Transverse colon (tissue), 4 donors: ENCODE results near the gene RPTOR. TPM values are rescaled to one million over a fixed set of nuclear protein-coding genes. Genes with fewer than 3 reads are reported as not detected.
A peak's percentile ranks its signal among the peaks of the same experiment; 100 is the strongest.

Experiments used
- DNase-seq: peaks from one replicate; pipeline ENCODE4 v3.0.0-alpha.2; 2019
- H3K27ac ChIP-seq, 4 donors: fragments of 200-600 bp; sonication (generic); 2 replicates each; pipeline ENCODE4 v1.5.1; 2016 to 2018; ENCODE audit warnings: inconsistent platforms in 4 of 4
- H3K27me3 ChIP-seq: fragments of 200-600 bp; sonication (generic); 2 replicates; pipeline ENCODE4 v1.5.1; 2017; ENCODE audit warnings: inconsistent platforms
- H3K36me3 ChIP-seq, 4 donors: fragments of 200-600 bp; sonication (generic); 2 replicates each; pipeline ENCODE4 v1.5.1; 2017 to 2019; ENCODE audit warnings: inconsistent platforms in 4 of 4
- H3K4me1 ChIP-seq, 4 donors: fragments of 200-600 bp; sonication (generic); 2 replicates each; pipeline ENCODE4 v1.5.1; 2017 to 2020; ENCODE audit warnings: inconsistent platforms in 4 of 4
- H3K4me3 ChIP-seq, 4 donors: fragments of 200-600 bp; sonication (generic); 1 replicate in 1 of 4; 2 replicates in 3 of 4; pipeline versions ENCODE4 v1.5.1 to v1.6.1; 2017 to 2019; ENCODE audit warnings: inconsistent platforms in 4 of 4
- H3K9me3 ChIP-seq, 2 donors: fragments of 200-600 bp; sonication (generic); 2 replicates each; pipeline ENCODE4 v1.5.1; 2017 to 2019; ENCODE audit warnings: inconsistent platforms in 2 of 2
- CTCF ChIP-seq, 5 experiments: fragments of 200-600 bp in 3 of 5; fragments of 450-650 bp in 2 of 5; sonication (generic) in 3 of 5; IDR thresholded peaks; 1 replicate in 2 of 5; 2 replicates in 3 of 5; pipeline ENCODE4 v1.5.1; 2016 to 2017; ENCODE audit warnings: antibody characterized with exemption in 5 of 5, inconsistent platforms in 3 of 5, mild to moderate bottlenecking in 2 of 5, moderate library complexity in 1 of 5
- EP300 ChIP-seq: sonication (generic); formaldehyde crosslinking; IDR thresholded peaks from one replicate; pipeline ENCODE4 v1.6.1; 2017; ENCODE audit warnings: antibody characterized with exemption, low read depth
- POLR2A ChIP-seq: fragments of 450-650 bp; IDR thresholded peaks from one replicate; pipeline ENCODE4 v1.6.1; 2016; ENCODE audit warnings: antibody characterized with exemption, mild to moderate bottlenecking, moderate library complexity
- POLR2AphosphoS5 ChIP-seq, 3 donors: sonication (generic); formaldehyde crosslinking; IDR thresholded peaks; one replicate each; pipeline ENCODE4 v1.6.1; 2016; ENCODE audit warnings: antibody characterized with exemption in 3 of 3
- WGBS, 2 donors: methylation state at CpG; one replicate each; pipeline ENCODE4 v1.1.5; 2018; ENCODE audit warnings: low coverage in 1 of 2; 5-methylcytosine and 5-hydroxymethylcytosine counted together
- in situ Hi-C, 4 donors: fragments of 200-750 bp; cut with MboI; loops; one replicate each; pipeline versions ENCODE4 v1.15.0 to v1.15.1; 2017; ENCODE audit warnings: low sequenced_read_pairs in 3 of 4, low pct_ligation_motif_present in 1 of 4, low pct_unique_long_range_greater_than_20kb in 1 of 4
- intact Hi-C: fragments of 100-400 bp; cut with DNase I; formaldehyde crosslinking; loops from one replicate; pipeline ENCODE4 v1.15.1; 2023; ENCODE audit warnings: low total_unique reads
- total RNA-seq, 4 donors: library from RNA; depleted of rRNA; stranded (reverse); fragments of >200 nt; gene quantifications; one replicate each; pipeline ENCODE4 v1.1.0, GENCODE V29; 2016

RPTOR gene
- total RNA-seq, 4 donors from 2014 or later = 28.9 to 79.3 (median 48.0) TPM

- Histone ChIP-seq H3K27ac (no peak overlapping the region), H3K4me3 (no peak overlapping the region), H3K9me3 (no peaks in the 10 kb centered on the region), H3K36me3 (no peaks in the 10 kb centered on the region), H3K4me1 (peaks cover 0 to 31% (median 16%) of the 10 kb centered on the region in 4 donors), H3K27me3 (no peaks in the 10 kb centered on the region)
- no peak for TF ChIP-seq POLR2AphosphoS5 (IDR thresholded peaks at IDR 0.05)
- TF ChIP-seq EP300 = no peak
- WGBS, 2 donors = 98 to 100% methylated on average over 9 to 13 of the region's 13 CpGs
- intact Hi-C loops (loop anchor here (5.0 kb wide), 1 partner anchor 119 kb away; no protein-coding TSS in a partner anchor), in situ Hi-C loops (loop anchor here in 2 of 4 donors (10.0 to 25.0 kb wide), 2 partner anchors 111 to 426 kb away; no protein-coding TSS in a partner anchor)
- peak; percentile 2 for DNase-seq
These were observed 319.0 kb downstream of the RPTOR start for GRCh38 chr17:80863626-80864025.

GRCh38 chr17:80864751-80865150 is 320.1 kb downstream of the RPTOR start:
- WGBS, 2 donors = 97 to 100% methylated on average over 6 of the region's 6 CpGs
- Histone ChIP-seq H3K36me3 (no peaks in the 10 kb centered on the region), H3K27me3 (no peaks in the 10 kb centered on the region), H3K27ac (no peak overlapping the region), H3K4me1 (peaks cover 0 to 20% (median 8%) of the 10 kb centered on the region in 4 donors), H3K4me3 (no peak overlapping the region), H3K9me3 (no peaks in the 10 kb centered on the region)
- in situ Hi-C loops = loop anchor here in 2 of 4 donors (10.0 to 25.0 kb wide), 2 partner anchors 110 to 427 kb away; no protein-coding TSS in a partner anchor
- TF ChIP-seq CTCF (IDR thresholded peaks at IDR 0.05) = no peak
- TF ChIP-seq EP300 = no peak
- DNase-seq = no peak
- intact Hi-C loops = loop anchor here (5.0 kb wide), 1 partner anchor 118 kb away; no protein-coding TSS in a partner anchor

GRCh38 chr17:80866050-80866793 is 321.6 kb downstream of the RPTOR start:
- DNase-seq = peak; percentile 71
- peaks cover 0 to 6% (median 2%) of the 10 kb centered on the region in 4 donors for H3K4me1 ChIP-seq
- no peak overlapping the region for H3K4me3 ChIP-seq
- in situ Hi-C loops = loop anchor here in 2 of 4 donors (10.0 to 25.0 kb wide), 2 partner anchors 109 to 429 kb away; no protein-coding TSS in a partner anchor
- H3K36me3 ChIP-seq = no peaks in the 10 kb centered on the region
- no peaks in the 10 kb centered on the region for H3K9me3 ChIP-seq
- H3K27ac ChIP-seq = no peak overlapping the region
- 15 to 16% methylated on average over 8 of the region's 8 CpGs for WGBS, 2 donors
- no peak for TF ChIP-seq POLR2AphosphoS5 (IDR thresholded peaks at IDR 0.05)
- TF ChIP-seq CTCF (IDR thresholded peaks at IDR 0.05) = peak; percentile 65 to 75 (median 72)
- intact Hi-C loops = no loop called here
- H3K27me3 ChIP-seq = no peaks in the 10 kb centered on the region

- Histone ChIP-seq H3K4me3 (no peak overlapping the region), H3K4me1 (no peaks in the 10 kb centered on the region), H3K36me3 (no peaks in the 10 kb centered on the region), H3K9me3 (no peaks in the 10 kb centered on the region), H3K27ac (no peak overlapping the region), H3K27me3 (no peaks in the 10 kb centered on the region)
- in situ Hi-C loops = loop anchor here in 2 of 4 donors (10.0 to 25.0 kb wide), 2 partner anchors 107 to 431 kb away; no protein-coding TSS in a partner anchor
- 81 to 89% methylated on average over 3 to 5 of the region's 5 CpGs for WGBS, 2 donors
- no peak for TF ChIP-seq POLR2AphosphoS5 (IDR thresholded peaks at IDR 0.05)
- TF ChIP-seq POLR2A = no peak
- TF ChIP-seq EP300 = no peak
- no peak for TF ChIP-seq CTCF (IDR thresholded peaks at IDR 0.05)
- intact Hi-C loops = no loop called here
- DNase-seq = no peak
These were observed 323.5 kb downstream of the RPTOR start for GRCh38 chr17:80868022-80868609.
